ENCODE measurements around the gene ZNF525. TPM values are rescaled to one million over a fixed set of nuclear protein-coding genes. Genes with fewer than 3 reads are reported as not detected.
A peak's percentile ranks its signal among the peaks of the same experiment; 100 is the strongest.
"Not testable (repeated sequence)": the region's sequence is repeated elsewhere in the genome, so short reads cannot be mapped to it uniquely, and the experiment has no call there.

ZNF525 gene
- total RNA-seq, 2 experiments from 2014 or later: 14.5 to 19.9 TPM

DNA sequence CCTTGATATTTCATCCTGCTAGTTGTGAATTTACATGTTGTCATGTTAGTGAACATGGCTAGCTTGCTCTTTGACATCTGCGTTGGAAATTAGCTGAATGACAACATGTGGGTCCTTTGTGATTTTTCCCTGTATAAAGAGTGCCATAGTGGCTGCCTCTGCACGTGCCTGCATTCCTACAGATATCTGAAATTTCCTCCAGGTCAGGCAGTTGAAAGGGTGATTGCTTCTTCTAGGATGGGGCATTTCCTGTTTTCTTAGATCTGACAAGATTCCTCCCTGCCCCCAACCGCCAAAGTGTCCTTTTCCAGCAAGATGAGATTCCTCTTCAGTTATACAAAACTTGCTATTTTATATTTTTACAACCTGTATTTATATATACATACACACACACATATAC, 8.8 kb downstream of the ZNF525 start:
- no peak for DNase-seq
- Mint-ChIP-seq H3K27ac (no peak overlapping the region), H3K36me3 (peaks cover 85% of the 10 kb centered on the region), H3K9me3 (peaks cover 37% of the 10 kb centered on the region), H3K27me3 (no peaks in the 10 kb centered on the region), H3K4me1 (ENCODE audit: low read depth) (no peaks in the 10 kb centered on the region), H3K4me3 (no peak overlapping the region)
- intact Hi-C loops (cut with micrococcal nuclease): no loop called here
- POLR2A ChIA-PET: no interaction called here
- CTCF ChIA-PET: no interaction called here

DNA sequence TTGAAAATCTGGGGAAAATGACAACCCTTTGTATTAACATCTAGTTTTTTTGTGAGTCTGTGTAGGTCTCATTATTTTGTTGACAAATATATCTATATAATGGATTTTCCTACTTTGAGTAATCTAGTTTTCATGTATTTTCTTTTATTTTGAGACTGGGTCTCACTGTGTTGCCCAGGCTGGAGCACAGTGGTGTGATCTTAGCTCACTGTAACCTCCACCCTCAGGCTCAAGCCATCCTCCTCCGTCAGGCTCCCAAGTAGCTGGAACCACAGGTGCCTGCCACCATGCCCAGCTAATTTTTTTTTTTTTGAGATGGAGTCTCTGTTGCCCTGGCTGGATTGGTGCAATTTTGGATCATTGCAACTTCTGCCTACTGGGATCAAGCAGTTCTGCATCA, 9.2 kb downstream of the ZNF525 start:
- no peak for DNase-seq
- peaks cover 40% of the 10 kb centered on the region for H3K9me3 Mint-ChIP-seq
- POLR2A ChIA-PET: no interaction called here

GRCh38 chr19:53381376-53381775, 15.9 kb downstream of the ZNF525 start:
- ChIA-PET POLR2A (no interaction called here), CTCF (no interaction called here)
- DNase-seq: no peak
- no peak overlapping the region for H3K4me3 Mint-ChIP-seq
- intact Hi-C loops (cut with micrococcal nuclease): no loop called here
- peaks cover 78% of the 10 kb centered on the region for H3K9me3 Mint-ChIP-seq
- H3K4me1 Mint-ChIP-seq (ENCODE audit: low read depth): no peaks in the 10 kb centered on the region
- peaks cover 96% of the 10 kb centered on the region for H3K36me3 Mint-ChIP-seq
- H3K27ac Mint-ChIP-seq: no peak overlapping the region
- H3K27me3 Mint-ChIP-seq: no peaks in the 10 kb centered on the region

More for the DNA sequence above, 9.2 kb downstream of the ZNF525 start:
- Mint-ChIP-seq H3K4me1 (ENCODE audit: low read depth) (no peaks in the 10 kb centered on the region), H3K27ac (no peak overlapping the region), H3K4me3 (no peak overlapping the region), H3K36me3 (peaks cover 90% of the 10 kb centered on the region), H3K27me3 (no peaks in the 10 kb centered on the region)
- intact Hi-C loops (cut with micrococcal nuclease): no loop called here
- CTCF ChIA-PET: no interaction called here

DNA sequence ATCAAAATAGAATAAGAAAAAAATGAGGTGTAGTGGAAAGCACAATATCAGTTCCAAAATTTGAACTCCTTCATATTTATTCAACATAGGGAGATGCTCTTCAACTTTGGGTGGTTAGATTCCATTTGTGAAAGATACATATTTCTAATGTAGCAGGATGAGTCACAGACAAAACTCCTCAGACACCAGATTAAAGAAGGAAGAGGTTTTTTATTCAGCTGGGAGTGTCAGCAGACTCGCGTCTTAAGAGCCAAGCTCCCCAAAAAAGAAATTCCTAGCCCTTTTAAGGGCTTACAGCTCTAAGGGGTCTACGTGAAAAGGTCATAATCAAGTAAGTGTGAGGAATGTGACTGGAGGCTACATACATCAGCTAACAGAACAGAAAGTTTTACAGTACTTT, 22.7 kb downstream of the ZNF525 start:
- H3K9me3 Mint-ChIP-seq: peaks cover 72% of the 10 kb centered on the region
- peaks cover 59% of the 10 kb centered on the region for H3K36me3 Mint-ChIP-seq
- ChIA-PET POLR2A (no interaction called here), CTCF (no interaction called here)
- DNase-seq: no peak
- H3K27ac Mint-ChIP-seq: no peak overlapping the region
- no peaks in the 10 kb centered on the region for H3K27me3 Mint-ChIP-seq
- intact Hi-C loops (cut with micrococcal nuclease): no loop called here
- H3K4me3 Mint-ChIP-seq: no peak overlapping the region
- no peaks in the 10 kb centered on the region for H3K4me1 Mint-ChIP-seq (ENCODE audit: low read depth)

GRCh38 chr19:53388904-53389303, 23.4 kb downstream of the ZNF525 start:
- ChIA-PET CTCF (no interaction called here), POLR2A (no interaction called here)
- DNase-seq: no peak
- no peak overlapping the region for H3K4me3 Mint-ChIP-seq
- H3K4me1 Mint-ChIP-seq (ENCODE audit: low read depth): no peaks in the 10 kb centered on the region
- H3K27me3 Mint-ChIP-seq: no peaks in the 10 kb centered on the region
- no peak overlapping the region for H3K27ac Mint-ChIP-seq
- intact Hi-C loops (cut with micrococcal nuclease): no loop called here
- peaks cover 65% of the 10 kb centered on the region for H3K9me3 Mint-ChIP-seq
- peaks cover 52% of the 10 kb centered on the region for H3K36me3 Mint-ChIP-seq

DNA sequence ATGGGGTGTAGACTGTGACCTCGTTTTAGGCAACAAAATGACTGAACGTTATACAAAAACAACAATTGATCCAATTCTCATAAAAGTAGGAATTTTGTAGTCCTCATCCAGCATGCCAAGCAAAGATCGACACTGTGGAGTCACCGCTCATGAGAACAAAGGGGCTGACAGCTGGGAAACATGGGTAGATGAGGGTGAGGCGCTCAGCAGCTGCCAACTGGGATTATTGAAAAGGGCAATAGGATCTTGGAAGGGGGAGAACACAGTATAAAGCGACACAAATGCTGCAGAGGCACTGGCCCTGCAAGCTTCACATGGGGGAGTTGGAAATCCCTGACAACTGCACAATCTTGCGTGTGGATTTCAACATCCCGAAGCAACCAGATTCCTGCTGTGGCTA, 24.1 kb downstream of the ZNF525 start:
- POLR2A ChIA-PET: no interaction called here
- CTCF ChIA-PET: no interaction called here
- Mint-ChIP-seq H3K27ac (no peak overlapping the region), H3K9me3 (peaks cover 58% of the 10 kb centered on the region), H3K36me3 (peaks cover 48% of the 10 kb centered on the region), H3K4me1 (ENCODE audit: low read depth) (peaks cover 1% of the 10 kb centered on the region), H3K27me3 (no peaks in the 10 kb centered on the region), H3K4me3 (no peak overlapping the region)
- DNase-seq: no peak
- intact Hi-C loops (cut with micrococcal nuclease): no loop called here

- intact Hi-C loops (cut with micrococcal nuclease): loop anchor here (10.0 kb wide), 1 partner anchor 135 kb away; the partner anchor contains the start of genes VN1R2 and ZNF677
- H3K27ac Mint-ChIP-seq: no peak overlapping the region
- H3K9me3 Mint-ChIP-seq: peaks cover 54% of the 10 kb centered on the region
- H3K4me1 Mint-ChIP-seq (ENCODE audit: low read depth): peaks cover 4% of the 10 kb centered on the region
- ChIA-PET CTCF (no interaction called here), POLR2A (no interaction called here)
- no peak overlapping the region for H3K4me3 Mint-ChIP-seq
- DNase-seq: no peak
- H3K36me3 Mint-ChIP-seq: peaks cover 44% of the 10 kb centered on the region
- H3K27me3 Mint-ChIP-seq: no peaks in the 10 kb centered on the region
These were observed 24.5 kb downstream of the ZNF525 start for GRCh38 chr19:53389978-53390377.

DNA sequence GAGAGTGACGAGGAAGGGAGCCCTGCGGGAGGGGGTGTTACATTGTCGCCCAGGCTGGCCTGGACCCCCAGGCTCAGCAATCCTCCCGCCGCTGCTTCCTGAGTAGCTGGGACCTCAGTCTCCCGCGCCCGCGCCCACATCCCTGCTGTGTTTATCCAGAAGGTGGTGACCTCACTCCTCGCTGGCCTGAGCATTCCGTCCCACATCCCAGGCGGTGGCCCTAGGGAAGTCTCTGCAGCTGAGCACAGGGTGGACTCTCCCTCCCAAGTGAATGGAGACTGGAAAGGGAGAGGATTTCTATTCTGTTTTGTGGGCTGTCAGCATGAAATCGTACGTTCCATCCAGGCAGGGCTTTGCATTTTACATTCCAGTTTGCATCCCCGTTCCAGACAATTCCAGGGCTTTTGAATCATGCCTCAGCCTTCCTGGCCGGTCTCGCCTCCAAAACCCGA, 29.0 kb downstream of the ZNF525 start:
- peak overlapping the region; percentile 90 for H3K4me3 Mint-ChIP-seq
- ChIA-PET POLR2A (interaction anchor here (0.6 kb wide), 1 partner anchor 199 kb away, joined by 3 read pairs; no protein-coding TSS in a partner anchor), CTCF (interaction anchor here (2.4 kb wide), 1 partner anchor 199 kb away, joined by 7 read pairs; no protein-coding TSS in a partner anchor)
- peaks cover 16% of the 10 kb centered on the region for H3K9me3 Mint-ChIP-seq
- peaks cover 25% of the 10 kb centered on the region for H3K36me3 Mint-ChIP-seq
- intact Hi-C loops (cut with micrococcal nuclease): loop anchor here (10.0 kb wide), 1 partner anchor 140 kb away; the partner anchor contains the start of genes VN1R2 and ZNF677
- peak overlapping the region; percentile 80 for H3K27ac Mint-ChIP-seq
- DNase-seq: no peak
- H3K27me3 Mint-ChIP-seq: no peaks in the 10 kb centered on the region
- H3K4me1 Mint-ChIP-seq (ENCODE audit: low read depth): peaks cover 17% of the 10 kb centered on the region

GRCh38 chr19:53394974-53395839, 29.7 kb downstream of the ZNF525 start, which contains the start of gene ZNF765:
ZNF765 (plus strand) TSS chr19:53395149; CDS start chr19:53398016, 2,867 bp downstream.
- Mint-ChIP-seq H3K9me3 (peaks cover 13% of the 10 kb centered on the region), H3K27ac (peak within 1 kb of the TSS; percentile 80), H3K27me3 (no peaks in the 10 kb centered on the region), H3K4me3 (peak within 1 kb of the TSS; percentile 90), H3K4me1 (ENCODE audit: low read depth) (peaks cover 19% of the 10 kb centered on the region), H3K36me3 (peaks cover 26% of the 10 kb centered on the region)
- POLR2A ChIA-PET: interaction anchor here (0.6 kb wide), 1 partner anchor 200 kb away, joined by 3 read pairs; no protein-coding TSS in a partner anchor
- intact Hi-C loops (cut with micrococcal nuclease): loop anchor here (1.0 to 10.0 kb wide), 2 partner anchors 140 to 202 kb away; partner anchors contain the start of genes VN1R2, ZNF665 and ZNF677
- CTCF ChIA-PET: interaction anchor here (1.5 to 2.4 kb wide), 2 partner anchors 199 to 352 kb away, joined by 3 to 7 read pairs; no protein-coding TSS in a partner anchor
- DNase-seq: peak; percentile 98

DNA sequence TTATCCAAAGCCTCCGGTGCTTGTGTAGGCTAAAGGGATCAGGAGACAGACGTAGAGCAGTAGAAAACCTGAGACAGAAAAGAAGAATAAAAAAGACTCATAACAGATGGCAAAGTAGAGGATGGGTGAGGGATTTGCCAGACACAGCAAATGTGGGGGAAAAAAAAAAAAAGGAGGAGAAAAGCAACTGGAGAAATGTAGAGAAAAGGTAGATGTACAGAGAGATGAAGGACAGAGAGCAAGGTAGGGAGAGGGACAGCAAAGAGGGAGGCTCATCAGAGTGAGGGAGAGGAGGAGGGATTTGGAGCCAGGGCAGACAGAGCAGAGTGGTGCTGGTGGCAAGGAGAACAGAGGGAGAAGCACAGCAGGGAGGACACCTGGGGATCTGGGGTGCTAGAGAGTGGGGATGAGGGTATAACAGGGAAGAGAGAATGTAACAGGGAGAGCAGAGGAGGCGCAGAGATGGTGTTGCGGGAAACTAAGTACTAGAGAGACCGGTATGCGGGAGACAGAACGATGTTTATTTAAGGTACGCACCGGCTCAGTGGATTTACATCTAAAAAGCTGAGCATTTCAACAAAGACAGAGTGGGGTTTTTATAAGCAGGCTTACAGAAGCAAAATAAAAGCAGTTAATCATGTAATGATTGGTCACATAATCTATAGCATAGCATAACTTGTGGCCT, 30.5 kb downstream of the ZNF525 start:
- POLR2A ChIA-PET: not testable (repeated sequence)
- peaks cover 25% of the 10 kb centered on the region for H3K36me3 Mint-ChIP-seq

DNA sequence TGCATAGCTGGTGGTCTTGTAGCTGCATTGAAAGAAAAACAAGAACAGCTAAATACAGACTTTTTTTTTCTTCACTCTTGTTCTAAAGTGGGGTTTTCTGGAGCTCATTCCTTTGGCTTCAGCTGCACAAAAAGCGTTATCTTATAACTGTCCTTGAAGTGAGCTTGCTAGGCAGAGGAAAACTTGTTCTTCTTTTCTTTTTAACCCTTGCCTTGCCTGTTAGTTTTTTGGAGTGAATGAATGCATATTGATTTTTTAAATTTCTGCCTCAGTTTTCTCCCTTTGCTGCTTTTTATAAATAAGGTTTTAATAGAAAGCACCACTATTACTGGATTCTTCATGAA, 31.0 kb downstream of the ZNF525 start:
- CTCF ChIA-PET: interaction anchor here (0.6 to 1.5 kb wide), 2 partner anchors 212 to 350 kb away, joined by 3 read pairs; no protein-coding TSS in a partner anchor
- peaks cover 26% of the 10 kb centered on the region for H3K36me3 Mint-ChIP-seq

More for the DNA sequence above, 30.5 kb downstream of the ZNF525 start:
- DNase-seq, H3K27me3 Mint-ChIP-seq: not testable (repeated sequence)
- Mint-ChIP-seq H3K4me3 (peak overlapping the region; percentile 90), H3K27ac (peak overlapping the region; percentile 80), H3K9me3 (peaks cover 11% of the 10 kb centered on the region), H3K4me1 (ENCODE audit: low read depth) (peaks cover 20% of the 10 kb centered on the region)
- intact Hi-C loops (cut with micrococcal nuclease): loop anchor here (1.0 to 10.0 kb wide), 2 partner anchors 141 to 203 kb away; partner anchors contain the start of genes VN1R2, ZNF665 and ZNF677
- CTCF ChIA-PET: interaction anchor here (0.6 to 2.4 kb wide), 3 partner anchors 200 to 351 kb away, joined by 3 to 7 read pairs (median 3); no protein-coding TSS in a partner anchor

DNA sequence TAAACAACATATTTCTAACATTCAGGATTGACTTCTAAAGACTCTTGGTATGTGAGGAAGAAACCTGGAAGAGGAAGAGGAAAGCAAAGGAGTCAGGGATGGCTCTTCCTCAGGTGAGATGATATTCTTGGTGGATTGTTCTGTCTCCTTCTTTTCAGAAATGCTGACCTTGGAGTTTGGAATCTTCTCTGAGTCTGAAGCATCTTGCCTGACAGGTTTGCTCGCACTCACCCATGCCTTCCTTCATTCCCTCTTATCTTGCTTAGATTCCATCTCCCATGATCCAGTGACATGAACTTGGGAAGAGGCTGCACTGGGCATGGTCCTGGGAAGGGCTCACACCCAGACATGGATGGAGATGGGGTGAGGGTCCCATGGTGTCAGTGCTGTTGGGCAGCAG, 32.4 kb downstream of the ZNF525 start:
- H3K4me3 Mint-ChIP-seq, H3K27ac Mint-ChIP-seq, DNase-seq, CTCF ChIA-PET, POLR2A ChIA-PET, H3K27me3 Mint-ChIP-seq: not testable (repeated sequence)
- Mint-ChIP-seq H3K4me1 (ENCODE audit: low read depth) (peaks cover 20% of the 10 kb centered on the region), H3K9me3 (peaks cover 20% of the 10 kb centered on the region), H3K36me3 (peaks cover 40% of the 10 kb centered on the region)
- intact Hi-C loops (cut with micrococcal nuclease): loop anchor here (10.0 kb wide), 1 partner anchor 143 kb away; the partner anchor contains the start of genes VN1R2 and ZNF677

More for the DNA sequence above, 31.0 kb downstream of the ZNF525 start:
- no peak for DNase-seq
- Mint-ChIP-seq H3K27me3 (no peaks in the 10 kb centered on the region), H3K9me3 (peaks cover 11% of the 10 kb centered on the region), H3K4me1 (ENCODE audit: low read depth) (peaks cover 20% of the 10 kb centered on the region), H3K27ac (no peak overlapping the region), H3K4me3 (peak overlapping the region; percentile 90)
- intact Hi-C loops (cut with micrococcal nuclease): loop anchor here (10.0 kb wide), 1 partner anchor 142 kb away; the partner anchor contains the start of genes VN1R2 and ZNF677
- POLR2A ChIA-PET: no interaction called here

Data from activated CD4-positive, alpha-beta memory T cell treated with anti-CD3 and anti-CD28 coated beads for 36 hours (primary cell).